Left ventricle myocardium superior (tissue), 1 donor: ENCODE results near the gene SLC25A48. TPM values are rescaled to one million over a fixed set of nuclear protein-coding genes. Genes with fewer than 3 reads are reported as not detected.

Experiments
- microRNA-seq: library from miRNA; unstranded; fragments of <30 nt; microRNA quantifications from one replicate; pipeline ENCODE4 v1.2.0, GENCODE V29; 2020; ENCODE audit warnings: borderline number of aligned reads
- total RNA-seq: library from RNA; stranded (reverse); fragmentation: NEBNext Ultra II Directional; extraction: Animal tissue kit (Norgen Biotek cat#: 25700); gene quantifications from one replicate; pipeline ENCODE4 v1.2.1, GENCODE V29; 2021
- donor health status: DM: no; HTN: yes; CAD: no; lungs with severe emphysema.

Gene SLC25A48
- total RNA-seq, 1 donor from 2014 or later: 0.40 TPM

Small RNAs within 50 kb of the gene (microRNA-seq; reads per million reads assigned to microRNA genes)
- gene MIR5692C1: not detected

Other genes with a start within 250 kb of the SLC25A48 start
- gene IL9, start 61.2 kb downstream of the SLC25A48 start, total RNA-seq: not detected
- not detected for gene LECT2, start 120.3 kb downstream of the SLC25A48 start, total RNA-seq
- 47.6 TPM for gene TGFBI, start 194.3 kb downstream of the SLC25A48 start, total RNA-seq